MM.1S (cell line): ENCODE data around the gene TTC34.

ENCODE experiments used
- DNase-seq: peaks from one replicate; pipeline ENCODE4 v3.0.0-alpha.2; 2015
- H2AFZ ChIP-seq: fragments of 300-600 bp; sonication (generic); 2 replicates; pipeline ENCODE4 v1.6.0; 2016; ENCODE audit warnings: antibody characterized with exemption, low read length
- H3F3A ChIP-seq: fragments of 300-600 bp; sonication (generic); 2 replicates; pipeline ENCODE4 v1.6.1; 2016; ENCODE audit warnings: mild to moderate bottlenecking, antibody characterized with exemption, low read length, moderate library complexity, mixed read lengths; ENCODE audit not compliant: insufficient read depth
- H3K27ac ChIP-seq: fragments of 300-600 bp; sonication (generic); 2 replicates; pipeline ENCODE4 v1.5.1; 2016; ENCODE audit warnings: mild to moderate bottlenecking, low read length
- H3K27me3 ChIP-seq: fragments of 300-600 bp; sonication (generic); replicated peaks from 2 replicates; pipeline ENCODE4 v1.6.0; 2016; ENCODE audit warnings: low read length; ENCODE audit not compliant: insufficient read depth
- H3K36me3 ChIP-seq: fragments of 300-600 bp; sonication (generic); replicated peaks from 2 replicates; pipeline ENCODE4 v1.6.1; 2016; ENCODE audit warnings: mild to moderate bottlenecking, low read length, mixed read lengths; ENCODE audit not compliant: insufficient read depth
- H3K4me1 ChIP-seq: fragments of 300-600 bp; sonication (generic); 2 replicates; pipeline ENCODE4 v1.6.1; 2016; ENCODE audit warnings: low read length, mixed read lengths
- H3K4me2 ChIP-seq: fragments of 300-600 bp; sonication (generic); 2 replicates; pipeline ENCODE4 v1.6.0; 2016; ENCODE audit warnings: low read depth, low read length
- H3K4me3 ChIP-seq: fragments of 300-600 bp; sonication (generic); 2 replicates; pipeline ENCODE4 v1.5.1; 2016; ENCODE audit warnings: low read length, mixed read lengths
- H3K79me2 ChIP-seq: fragments of 300-600 bp; sonication (generic); 2 replicates; pipeline ENCODE4 v1.6.1; 2016; ENCODE audit warnings: mixed run types, low read length, mixed read lengths
- H3K9ac ChIP-seq: fragments of 300-600 bp; sonication (generic); 2 replicates; pipeline ENCODE4 v1.6.1; 2016; ENCODE audit warnings: low read length, mixed read lengths
- H3K9me2 ChIP-seq: fragments of 300-600 bp; sonication (generic); replicated peaks from 2 replicates; pipeline ENCODE4 v1.6.1; 2016; ENCODE audit warnings: mild to moderate bottlenecking, low read length, mixed read lengths; ENCODE audit not compliant: insufficient read depth
- H3K9me3 ChIP-seq: fragments of 300-600 bp; sonication (generic); replicated peaks from 2 replicates; pipeline ENCODE4 v1.6.1; 2016; ENCODE audit warnings: mild to moderate bottlenecking, low read length, mixed read lengths; ENCODE audit not compliant: insufficient read depth
- H4K20me1 ChIP-seq: fragments of 300-600 bp; sonication (generic); 2 replicates; pipeline ENCODE4 v1.6.1; 2016; ENCODE audit warnings: mild to moderate bottlenecking, low read length, moderate library complexity, mixed read lengths; ENCODE audit not compliant: insufficient read depth
- EZH2 ChIP-seq: fragments of 300-600 bp; sonication (generic); optimal IDR thresholded peaks from 2 replicates; pipeline ENCODE3; 2017; ENCODE audit warnings: low read depth, mild to moderate bottlenecking, antibody characterized with exemption, low read length, mixed read lengths
- EZH2phosphoT487 ChIP-seq: fragments of 300-600 bp; sonication (generic); IDR thresholded peaks from 2 replicates; pipeline ENCODE4 v1.6.1; 2018; ENCODE audit warnings: antibody characterized with exemption, low read length
- TF ChIP-seq, protein P1 (sequence below): fragments of 300-600 bp; sonication (generic); IDR thresholded peaks from 2 replicates; pipeline ENCODE4 v1.5.1; 2016; ENCODE audit warnings: antibody characterized with exemption, low read length, mixed read lengths

Gene TTC34

GRCh38 chr1:2824999-2825398 lies 23.5 kb upstream of the TTC34 start:
- H3K79me2 ChIP-seq: no peaks in the 10 kb centered on the region
- H4K20me1 ChIP-seq: no peaks in the 10 kb centered on the region
- no peaks in the 10 kb centered on the region for H3K4me1 ChIP-seq
- TF ChIP-seq EZH2 (no peak), EZH2phosphoT487 (no peak)
- TF ChIP-seq, protein P1, sequence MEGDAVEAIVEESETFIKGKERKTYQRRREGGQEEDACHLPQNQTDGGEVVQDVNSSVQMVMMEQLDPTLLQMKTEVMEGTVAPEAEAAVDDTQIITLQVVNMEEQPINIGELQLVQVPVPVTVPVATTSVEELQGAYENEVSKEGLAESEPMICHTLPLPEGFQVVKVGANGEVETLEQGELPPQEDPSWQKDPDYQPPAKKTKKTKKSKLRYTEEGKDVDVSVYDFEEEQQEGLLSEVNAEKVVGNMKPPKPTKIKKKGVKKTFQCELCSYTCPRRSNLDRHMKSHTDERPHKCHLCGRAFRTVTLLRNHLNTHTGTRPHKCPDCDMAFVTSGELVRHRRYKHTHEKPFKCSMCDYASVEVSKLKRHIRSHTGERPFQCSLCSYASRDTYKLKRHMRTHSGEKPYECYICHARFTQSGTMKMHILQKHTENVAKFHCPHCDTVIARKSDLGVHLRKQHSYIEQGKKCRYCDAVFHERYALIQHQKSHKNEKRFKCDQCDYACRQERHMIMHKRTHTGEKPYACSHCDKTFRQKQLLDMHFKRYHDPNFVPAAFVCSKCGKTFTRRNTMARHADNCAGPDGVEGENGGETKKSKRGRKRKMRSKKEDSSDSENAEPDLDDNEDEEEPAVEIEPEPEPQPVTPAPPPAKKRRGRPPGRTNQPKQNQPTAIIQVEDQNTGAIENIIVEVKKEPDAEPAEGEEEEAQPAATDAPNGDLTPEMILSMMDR: no peak
- no peak overlapping the region for H3K27ac ChIP-seq
- H3K27me3 ChIP-seq: peaks cover 70% of the 10 kb centered on the region
- H3F3A ChIP-seq: no peaks in the 10 kb centered on the region
- no peak overlapping the region for H3K4me2 ChIP-seq
- H3K9ac ChIP-seq: no peak overlapping the region
- H3K36me3 ChIP-seq: no peaks in the 10 kb centered on the region
- DNase-seq: no peak
- no peaks in the 10 kb centered on the region for H3K9me2 ChIP-seq
- H3K9me3 ChIP-seq: no peaks in the 10 kb centered on the region
- H2AFZ ChIP-seq: no peak overlapping the region
- no peak overlapping the region for H3K4me3 ChIP-seq

DNA sequence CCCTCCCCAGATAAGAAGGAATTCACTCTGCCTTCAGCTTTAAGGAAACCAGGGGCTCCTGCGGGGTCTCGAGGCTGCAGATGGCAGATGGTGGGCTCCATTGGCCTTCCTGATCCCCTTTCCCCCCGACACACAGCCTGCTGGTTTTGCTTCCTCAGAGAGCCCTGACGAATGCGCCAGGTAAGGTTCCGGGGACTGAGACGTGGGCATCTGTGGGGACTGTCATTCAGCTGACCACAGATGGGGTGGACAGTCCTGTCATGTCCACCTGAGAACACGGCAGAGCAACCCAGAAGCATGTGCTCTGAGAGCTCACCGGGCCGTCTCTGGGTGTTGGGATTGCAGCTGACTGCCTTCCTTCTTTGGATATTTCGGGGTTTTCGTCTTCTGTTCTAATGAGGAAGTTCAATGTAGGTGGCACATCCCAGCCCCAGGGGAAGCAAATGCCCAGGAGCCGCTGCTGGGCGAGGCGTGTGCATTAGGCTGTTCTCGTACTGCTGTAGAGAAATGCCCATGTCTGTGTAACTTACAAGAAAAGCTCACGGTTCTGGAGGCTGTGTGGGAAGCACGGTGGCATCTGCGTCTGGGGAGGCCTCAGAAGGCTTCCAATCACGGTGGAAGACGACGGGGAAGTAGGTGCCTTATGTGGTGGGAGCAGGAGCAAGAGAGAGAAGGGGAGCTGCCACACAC lies 22.6 kb upstream of the TTC34 start:
- H3F3A ChIP-seq: no peaks in the 10 kb centered on the region
- no peak for DNase-seq
- no peak overlapping the region for H3K4me2 ChIP-seq
- H2AFZ ChIP-seq: no peak overlapping the region
- no peak overlapping the region for H3K27ac ChIP-seq
- peaks cover 71% of the 10 kb centered on the region for H3K27me3 ChIP-seq
- no peak overlapping the region for H3K9ac ChIP-seq
- no peaks in the 10 kb centered on the region for H3K36me3 ChIP-seq
- H3K79me2 ChIP-seq: no peaks in the 10 kb centered on the region
- no peaks in the 10 kb centered on the region for H3K9me2 ChIP-seq
- H4K20me1 ChIP-seq: no peaks in the 10 kb centered on the region
- TF ChIP-seq, protein P1: no peak
- TF ChIP-seq EZH2: no peak
- TF ChIP-seq EZH2phosphoT487: no peak
- H3K9me3 ChIP-seq: no peaks in the 10 kb centered on the region
- no peaks in the 10 kb centered on the region for H3K4me1 ChIP-seq
- no peak overlapping the region for H3K4me3 ChIP-seq

DNA sequence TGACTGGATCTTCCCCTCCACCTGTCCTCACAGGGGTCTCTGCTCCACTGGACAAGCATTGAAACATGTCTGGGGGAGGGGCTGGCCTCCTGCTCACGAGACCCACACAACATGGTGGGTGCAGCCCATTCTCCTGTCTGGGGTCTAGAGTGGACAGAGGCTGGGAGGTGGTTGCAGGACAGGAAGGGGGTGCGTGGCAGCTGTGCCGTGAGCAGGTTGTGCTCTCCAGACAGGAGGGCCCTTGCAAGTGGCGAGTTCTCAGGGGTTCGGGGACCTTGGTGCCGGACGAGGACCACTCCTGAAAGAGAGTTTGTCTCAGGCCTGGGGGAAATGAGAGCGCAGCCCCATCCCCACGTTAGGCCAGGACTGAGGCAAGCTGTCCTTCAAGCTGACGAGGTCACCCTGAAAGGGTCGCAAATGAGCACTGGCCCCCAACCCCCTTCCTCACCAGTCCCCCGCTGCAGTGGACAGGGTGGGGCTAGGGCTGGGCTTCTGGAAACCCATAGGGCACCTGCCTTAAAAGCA lies 21.2 kb upstream of the TTC34 start:
- Histone ChIP-seq H3K4me2 (no peak overlapping the region), H3K27ac (no peak overlapping the region), H2AFZ (no peak overlapping the region), H3K9me3 (no peaks in the 10 kb centered on the region), H3F3A (no peaks in the 10 kb centered on the region), H3K79me2 (no peaks in the 10 kb centered on the region), H3K4me1 (no peaks in the 10 kb centered on the region), H3K4me3 (no peak overlapping the region), H3K36me3 (no peaks in the 10 kb centered on the region), H3K27me3 (peaks cover 78% of the 10 kb centered on the region), H3K9ac (no peak overlapping the region), H4K20me1 (no peaks in the 10 kb centered on the region), H3K9me2 (no peaks in the 10 kb centered on the region)
- TF ChIP-seq EZH2phosphoT487: no peak
- DNase-seq: no peak

GRCh38 chr1:2821966-2822620 lies 20.6 kb upstream of the TTC34 start:
- no peak overlapping the region for H2AFZ ChIP-seq
- no peaks in the 10 kb centered on the region for H3K4me1 ChIP-seq
- H4K20me1 ChIP-seq: no peaks in the 10 kb centered on the region
- no peaks in the 10 kb centered on the region for H3F3A ChIP-seq
- H3K27me3 ChIP-seq: peaks cover 78% of the 10 kb centered on the region
- H3K9me2 ChIP-seq: no peaks in the 10 kb centered on the region
- no peak overlapping the region for H3K4me3 ChIP-seq
- no peak for DNase-seq
- H3K79me2 ChIP-seq: no peaks in the 10 kb centered on the region
- no peak overlapping the region for H3K4me2 ChIP-seq
- H3K27ac ChIP-seq: no peak overlapping the region
- H3K9ac ChIP-seq: no peak overlapping the region
- no peaks in the 10 kb centered on the region for H3K9me3 ChIP-seq
- no peaks in the 10 kb centered on the region for H3K36me3 ChIP-seq
- TF ChIP-seq EZH2phosphoT487: no peak
- TF ChIP-seq, protein P1: peak; percentile 48
